ENCODE measurements around the gene STARD10.

Gene STARD10

GRCh38 chr11:72774499-72774898 is 19.3 kb downstream of the STARD10 start:
- Histone ChIP-seq H3K4me1 (ENCODE audit: control insufficient read depth, insufficient read depth, low read length) (peaks cover 10% of the 10 kb centered on the region), H3K4me3 (ENCODE audit: insufficient read depth, low read depth, low read length) (no peak overlapping the region), H3K9me3 (ENCODE audit: control insufficient read depth, low read length) (no peaks in the 10 kb centered on the region), H3K36me3 (ENCODE audit: control insufficient read depth, insufficient read depth, low read length) (no peaks in the 10 kb centered on the region), H3K27ac (ENCODE audit: insufficient read depth, low read depth, low read length, poor library complexity, severe bottlenecking) (no peak overlapping the region), H3K27me3 (ENCODE audit: control insufficient read depth, insufficient read depth, low read length, poor library complexity, severe bottlenecking) (no peaks in the 10 kb centered on the region)
- WGBS, 2 experiments, result 78 to 80% methylated on average over 6 of the region's 6 CpGs

- Histone ChIP-seq H3K27ac (ENCODE audit: insufficient read depth, low read depth, low read length, poor library complexity, severe bottlenecking) (no peak overlapping the region), H3K4me3 (ENCODE audit: insufficient read depth, low read depth, low read length) (no peak overlapping the region), H3K36me3 (ENCODE audit: control insufficient read depth, insufficient read depth, low read length) (no peaks in the 10 kb centered on the region), H3K27me3 (ENCODE audit: control insufficient read depth, insufficient read depth, low read length, poor library complexity, severe bottlenecking) (no peaks in the 10 kb centered on the region), H3K9me3 (ENCODE audit: control insufficient read depth, low read length) (no peaks in the 10 kb centered on the region), H3K4me1 (ENCODE audit: control insufficient read depth, insufficient read depth, low read length) (peaks cover 11% of the 10 kb centered on the region)
- 90 to 91% methylated on average over 6 of the region's 6 CpGs for WGBS, 2 experiments
Measured at GRCh38 chr11:72773696-72774095, 20.2 kb downstream of the STARD10 start.

- no peak overlapping the region for H3K27ac ChIP-seq (ENCODE audit: insufficient read depth, low read depth, low read length, poor library complexity, severe bottlenecking)
- no peak overlapping the region for H3K4me3 ChIP-seq (ENCODE audit: insufficient read depth, low read depth, low read length)
- H3K9me3 ChIP-seq (ENCODE audit: control insufficient read depth, low read length), result no peaks in the 10 kb centered on the region
- WGBS, 2 experiments, result 77 to 84% methylated on average over 5 of the region's 5 CpGs
- peaks cover 15% of the 10 kb centered on the region for H3K4me1 ChIP-seq (ENCODE audit: control insufficient read depth, insufficient read depth, low read length)
- no peaks in the 10 kb centered on the region for H3K27me3 ChIP-seq (ENCODE audit: control insufficient read depth, insufficient read depth, low read length, poor library complexity, severe bottlenecking)
- H3K36me3 ChIP-seq (ENCODE audit: control insufficient read depth, insufficient read depth, low read length), result no peaks in the 10 kb centered on the region
Measured at GRCh38 chr11:72773291-72773690, 20.6 kb downstream of the STARD10 start.

GRCh38 chr11:72772059-72772458 is 21.8 kb downstream of the STARD10 start:
- Histone ChIP-seq H3K4me1 (ENCODE audit: control insufficient read depth, insufficient read depth, low read length) (peaks cover 24% of the 10 kb centered on the region), H3K27ac (ENCODE audit: insufficient read depth, low read depth, low read length, poor library complexity, severe bottlenecking) (no peak overlapping the region), H3K4me3 (ENCODE audit: insufficient read depth, low read depth, low read length) (no peak overlapping the region), H3K9me3 (ENCODE audit: control insufficient read depth, low read length) (no peaks in the 10 kb centered on the region), H3K36me3 (ENCODE audit: control insufficient read depth, insufficient read depth, low read length) (no peaks in the 10 kb centered on the region), H3K27me3 (ENCODE audit: control insufficient read depth, insufficient read depth, low read length, poor library complexity, severe bottlenecking) (no peaks in the 10 kb centered on the region)
- 90% methylated on average over 12 of the region's 12 CpGs for WGBS, 2 experiments

- WGBS, 2 experiments, result 61% methylated on average over 4 of the region's 4 CpGs
- H3K4me1 ChIP-seq (ENCODE audit: control insufficient read depth, insufficient read depth, low read length), result peaks cover 24% of the 10 kb centered on the region
- no peak overlapping the region for H3K4me3 ChIP-seq (ENCODE audit: insufficient read depth, low read depth, low read length)
- H3K27me3 ChIP-seq (ENCODE audit: control insufficient read depth, insufficient read depth, low read length, poor library complexity, severe bottlenecking), result no peaks in the 10 kb centered on the region
- H3K27ac ChIP-seq (ENCODE audit: insufficient read depth, low read depth, low read length, poor library complexity, severe bottlenecking), result no peak overlapping the region
- H3K36me3 ChIP-seq (ENCODE audit: control insufficient read depth, insufficient read depth, low read length), result no peaks in the 10 kb centered on the region
- H3K9me3 ChIP-seq (ENCODE audit: control insufficient read depth, low read length), result no peaks in the 10 kb centered on the region
Measured at GRCh38 chr11:72771507-72771906, 22.3 kb downstream of the STARD10 start.

- H3K27ac ChIP-seq (ENCODE audit: insufficient read depth, low read depth, low read length, poor library complexity, severe bottlenecking), result no peak overlapping the region
- WGBS, 2 experiments, result 91 to 94% methylated on average over 3 of the region's 3 CpGs
- H3K9me3 ChIP-seq (ENCODE audit: control insufficient read depth, low read length), result no peaks in the 10 kb centered on the region
- H3K4me1 ChIP-seq (ENCODE audit: control insufficient read depth, insufficient read depth, low read length), result peaks cover 24% of the 10 kb centered on the region
- H3K36me3 ChIP-seq (ENCODE audit: control insufficient read depth, insufficient read depth, low read length), result no peaks in the 10 kb centered on the region
- H3K4me3 ChIP-seq (ENCODE audit: insufficient read depth, low read depth, low read length), result no peak overlapping the region
- H3K27me3 ChIP-seq (ENCODE audit: control insufficient read depth, insufficient read depth, low read length, poor library complexity, severe bottlenecking), result no peaks in the 10 kb centered on the region
Measured at GRCh38 chr11:72770799-72771198, 23.0 kb downstream of the STARD10 start.

GRCh38 chr11:72769680-72770079 is 24.2 kb downstream of the STARD10 start:
- Histone ChIP-seq H3K36me3 (ENCODE audit: control insufficient read depth, insufficient read depth, low read length) (no peaks in the 10 kb centered on the region), H3K4me3 (ENCODE audit: insufficient read depth, low read depth, low read length) (no peak overlapping the region), H3K27ac (ENCODE audit: insufficient read depth, low read depth, low read length, poor library complexity, severe bottlenecking) (no peak overlapping the region), H3K9me3 (ENCODE audit: control insufficient read depth, low read length) (no peaks in the 10 kb centered on the region), H3K27me3 (ENCODE audit: control insufficient read depth, insufficient read depth, low read length, poor library complexity, severe bottlenecking) (no peaks in the 10 kb centered on the region), H3K4me1 (ENCODE audit: control insufficient read depth, insufficient read depth, low read length) (peaks cover 18% of the 10 kb centered on the region)
- 85 to 90% methylated on average over 4 of the region's 4 CpGs for WGBS, 2 experiments

- Histone ChIP-seq H3K36me3 (ENCODE audit: control insufficient read depth, insufficient read depth, low read length) (no peaks in the 10 kb centered on the region), H3K27me3 (ENCODE audit: control insufficient read depth, insufficient read depth, low read length, poor library complexity, severe bottlenecking) (no peaks in the 10 kb centered on the region), H3K4me1 (ENCODE audit: control insufficient read depth, insufficient read depth, low read length) (peaks cover 17% of the 10 kb centered on the region), H3K27ac (ENCODE audit: insufficient read depth, low read depth, low read length, poor library complexity, severe bottlenecking) (no peak overlapping the region), H3K4me3 (ENCODE audit: insufficient read depth, low read depth, low read length) (no peak overlapping the region), H3K9me3 (ENCODE audit: control insufficient read depth, low read length) (no peaks in the 10 kb centered on the region)
- 49 to 59% methylated on average over 3 of the region's 3 CpGs for WGBS, 2 experiments
Measured at GRCh38 chr11:72768581-72768980, 25.3 kb downstream of the STARD10 start.

GRCh38 chr11:72767203-72768062 is 26.4 kb downstream of the STARD10 start:
- 88 to 93% methylated on average over 4 of the region's 4 CpGs for WGBS, 2 experiments
- no peak overlapping the region for H3K4me3 ChIP-seq (ENCODE audit: insufficient read depth, low read depth, low read length)
- no peaks in the 10 kb centered on the region for H3K27me3 ChIP-seq (ENCODE audit: control insufficient read depth, insufficient read depth, low read length, poor library complexity, severe bottlenecking)
- H3K36me3 ChIP-seq (ENCODE audit: control insufficient read depth, insufficient read depth, low read length), result no peaks in the 10 kb centered on the region
- H3K9me3 ChIP-seq (ENCODE audit: control insufficient read depth, low read length), result no peaks in the 10 kb centered on the region
- no peak overlapping the region for H3K27ac ChIP-seq (ENCODE audit: insufficient read depth, low read depth, low read length, poor library complexity, severe bottlenecking)
- peaks cover 17% of the 10 kb centered on the region for H3K4me1 ChIP-seq (ENCODE audit: control insufficient read depth, insufficient read depth, low read length)

- H3K4me3 ChIP-seq (ENCODE audit: insufficient read depth, low read depth, low read length), result no peak overlapping the region
- H3K27ac ChIP-seq (ENCODE audit: insufficient read depth, low read depth, low read length, poor library complexity, severe bottlenecking), result no peak overlapping the region
- no peaks in the 10 kb centered on the region for H3K9me3 ChIP-seq (ENCODE audit: control insufficient read depth, low read length)
Measured at GRCh38 chr11:72766152-72766902, 27.5 kb downstream of the STARD10 start.

More at GRCh38 chr11:72766152-72766902, 27.5 kb downstream of the STARD10 start:
- peaks cover 17% of the 10 kb centered on the region for H3K4me1 ChIP-seq (ENCODE audit: control insufficient read depth, insufficient read depth, low read length)
- no peaks in the 10 kb centered on the region for H3K27me3 ChIP-seq (ENCODE audit: control insufficient read depth, insufficient read depth, low read length, poor library complexity, severe bottlenecking)
- 83% methylated on average over 12 of the region's 12 CpGs for WGBS, 2 experiments
- no peaks in the 10 kb centered on the region for H3K36me3 ChIP-seq (ENCODE audit: control insufficient read depth, insufficient read depth, low read length)

All from ectodermal cell (in vitro differentiated cells).